GM12878 (cell line): Measurements from ENCODE around the gene MVB12B. TPM values are rescaled to one million over a fixed set of nuclear protein-coding genes. Genes with fewer than 3 reads are reported as not detected.

ENCODE experiments used
- ATAC-seq: fragments of 200-7000 bp; cut with Tn5 transposase; 3 replicates; pipeline ENCODE4 v1.9.1; 2020; ENCODE audit warnings: mild to moderate bottlenecking, moderate library complexity
- BruUV-seq: library from RNA; stranded (reverse); fragments of 400-500 nt; replicated peaks from 2 replicates; lab custom pipeline; 2021; lab: Mats Ljungman, UMichigan
- CTCF ChIA-PET: fragments of 300-600 bp; sonication (Branson Sonifier 250); formaldehyde crosslinking; extraction: SDS; loops from one replicate; lab custom pipeline; 2021; ENCODE audit warnings: inconsistent platforms; lab: Yijun Ruan, JAX
- POLR2A ChIA-PET: fragments of 350-600 bp; formaldehyde crosslinking; extraction: SDS; loops from one replicate; lab custom pipeline; 2021; ENCODE audit warnings: inconsistent platforms; lab: Charles Lee
- RAD21 ChIA-PET: fragments of 300-600 bp; sonication (Branson Sonifier 250); formaldehyde crosslinking; loops from one replicate; lab custom pipeline; 2023; ENCODE audit warnings: antibody characterized with exemption; ENCODE audit not compliant: unreplicated experiment; lab: Charles Lee
- SMC1A ChIA-PET: fragments of 300-600 bp; sonication (Branson Sonifier 250); formaldehyde crosslinking; loops from one replicate; lab custom pipeline; 2023; ENCODE audit not compliant: unreplicated experiment, uncharacterized antibody; lab: Charles Lee
- DNase-seq: peaks from one replicate; pipeline ENCODE4 v3.0.0-alpha.2; 2011; ENCODE audit warnings: low read depth, low spot score
- FAIRE-seq: peaks from 3 replicates; lab custom pipeline; 2011; peaks lifted over from hg19 to GRCh38; lab: Jason Lieb, UNC
- H2AFZ ChIP-seq: 2 replicates; pipeline ENCODE4 v1.6.0; 2011; ENCODE audit warnings: low read depth, low read length, control low read depth; ENCODE audit not compliant: control insufficient read depth
- H3K27ac ChIP-seq: 2 replicates; pipeline ENCODE4 v1.5.1; 2011; ENCODE audit warnings: control low read depth; ENCODE audit not compliant: control insufficient read depth, insufficient read depth
- H3K27me3 ChIP-seq, 2 experiments: replicated peaks in 1 of 2; 2 replicates each; pipeline versions ENCODE4 v1.6.0 to v1.6.1; 2011; ENCODE audit warnings: low read length in 1 of 2; ENCODE audit not compliant: control insufficient read depth in 2 of 2, insufficient read depth in 2 of 2
- H3K36me3 ChIP-seq, 2 experiments: 2 replicates each; pipeline ENCODE4 v1.5.1; 2011; ENCODE audit warnings: low read length in 1 of 2; ENCODE audit not compliant: control insufficient read depth in 2 of 2, insufficient read depth in 2 of 2
- H3K4me1 ChIP-seq: 2 replicates; pipeline ENCODE4 v1.6.1; 2011; ENCODE audit warnings: mild to moderate bottlenecking, low read length, moderate library complexity, mixed read lengths; ENCODE audit not compliant: control insufficient read depth, insufficient read depth
- H3K4me2 ChIP-seq: 2 replicates; pipeline ENCODE4 v1.6.0; 2011; ENCODE audit warnings: control low read depth; ENCODE audit not compliant: control insufficient read depth, insufficient read depth
- H3K4me3 ChIP-seq: fragments of 200-600 bp; sonication (generic); 2 replicates; pipeline ENCODE4 v1.5.1; 2016
- H3K79me2 ChIP-seq: 2 replicates; pipeline ENCODE4 v1.6.0; 2011; ENCODE audit warnings: low read length; ENCODE audit not compliant: control insufficient read depth, insufficient read depth
- H3K9ac ChIP-seq: 2 replicates; pipeline ENCODE4 v1.8.0; 2011; ENCODE audit warnings: low read length, control low read depth, mixed read lengths; ENCODE audit not compliant: control insufficient read depth, insufficient read depth
- H3K9me3 ChIP-seq: replicated peaks from 3 replicates; pipeline ENCODE4 v1.5.1; 2011; ENCODE audit warnings: mild to moderate bottlenecking, low read length; ENCODE audit not compliant: control insufficient read depth, insufficient read depth
- H4K20me1 ChIP-seq: 2 replicates; pipeline ENCODE4 v1.6.0; 2011; ENCODE audit not compliant: control insufficient read depth, insufficient read depth
- ASH2L ChIP-seq: fragments of 300-600, 200-600 bp; sonication (generic); IDR thresholded peaks from 2 replicates; pipeline ENCODE4 v1.6.1; 2017; ENCODE audit warnings: low read depth, mild to moderate bottlenecking, borderline replicate concordance
- BMI1 ChIP-seq: fragments of 450-650 bp; IDR thresholded peaks from 2 replicates; pipeline ENCODE4 v1.6.1; 2016; ENCODE audit warnings: mild to moderate bottlenecking, moderate library complexity, borderline replicate concordance
- CHD2 ChIP-seq: IDR thresholded peaks from 2 replicates; pipeline ENCODE4 v1.6.1; 2011; ENCODE audit warnings: low read depth, low read length, improper control_type of control experiment, borderline replicate concordance
- FOXM1 ChIP-seq: IDR thresholded peaks from 2 replicates; pipeline ENCODE4 v1.6.1; 2012; ENCODE audit warnings: low read depth, mild to moderate bottlenecking, inconsistent platforms, low read length, moderate library complexity
- SMAD1 ChIP-seq: fragments of 450-650 bp; IDR thresholded peaks from 2 replicates; pipeline ENCODE4 v1.6.1; 2018; ENCODE audit warnings: mild to moderate bottlenecking, low read depth; ENCODE audit not compliant: partially characterized antibody
- TBL1XR1 ChIP-seq: IDR thresholded peaks from 2 replicates; pipeline ENCODE4 v1.6.1; 2012; ENCODE audit warnings: low read depth, low read length, improper control_type of control experiment
- ZNF207 ChIP-seq: fragments of 450-650 bp; IDR thresholded peaks from 2 replicates; pipeline ENCODE4 v1.6.1; 2014; ENCODE audit warnings: antibody characterized with exemption, mild to moderate bottlenecking, borderline replicate concordance
- WGBS: methylation state at CpG from one replicate; pipeline ENCODE4 v1.1.6; 2016; ENCODE audit warnings: low lambda C conversion rate; ENCODE audit not compliant: insufficient replicate concordance, insufficient coverage; ENCODE audit errors: missing lambda C conversion rate; 5-methylcytosine and 5-hydroxymethylcytosine counted together
- in situ Hi-C: fragments of 300-500 bp; cut with MboI; formaldehyde crosslinking; loops from 9 replicates; pipeline ENCODE4 v1.14.3; 2018; ENCODE audit warnings: mixed read lengths
- intact Hi-C: fragments of 100-400 bp; cut with micrococcal nuclease; formaldehyde crosslinking; loops from one replicate; pipeline ENCODE4 v1.14.2; 2022; ENCODE audit not compliant: unreplicated experiment
- polyA plus RNA-seq, 11 experiments: library from polyadenylated mRNA; depleted of rRNA in 4 of 11; unstranded in 6 of 11; stranded (reverse) in 5 of 11; fragments of >200 nt; fragmentation: Nextera tagmentation in 4 of 11; fragmentation: Illumina TruSeq in 1 of 11; extraction: Ambion mirVana in 4 of 11; extraction: Trizol in 1 of 11; gene quantifications; 1 replicate in 1 of 11; 2 replicates in 10 of 11; pipeline versions ENCODE4 v1.2.1 to v1.2.3, GENCODE V29; 2011 to 2016; ENCODE audit warnings: inconsistent platforms in 2 of 11, missing spikeins in 2 of 11, low read depth in 1 of 11
- total RNA-seq, 4 experiments: library from RNA; depleted of rRNA in 3 of 4; stranded (reverse); fragments of >200 nt in 3 of 4; fragmentation: Illumina TruSeq in 1 of 4; extraction: Trizol in 1 of 4; gene quantifications; 2 replicates each; pipeline versions ENCODE4 v1.2.1 to v1.2.3, GENCODE V29; 2013 to 2021
- TF ChIP-seq, protein P1 (sequence below): fragments of 450-650 bp; IDR thresholded peaks from 2 replicates; pipeline ENCODE4 v1.6.1; 2016; ENCODE audit warnings: mild to moderate bottlenecking, moderate library complexity, borderline replicate concordance
- TF ChIP-seq, protein P2 (sequence below): fragments of 150-350 bp; IDR thresholded peaks from 2 replicates; pipeline ENCODE4 v1.6.1; 2014; ENCODE audit warnings: mild to moderate bottlenecking, low read depth, low read length

Gene MVB12B
- total and polyA plus RNA-seq, 10 of the 15 experiments (the other 5 are each of a cell fraction or from before 2014, with no cell fraction given), result 0.08 TPM; not detected in 9

DNA sequence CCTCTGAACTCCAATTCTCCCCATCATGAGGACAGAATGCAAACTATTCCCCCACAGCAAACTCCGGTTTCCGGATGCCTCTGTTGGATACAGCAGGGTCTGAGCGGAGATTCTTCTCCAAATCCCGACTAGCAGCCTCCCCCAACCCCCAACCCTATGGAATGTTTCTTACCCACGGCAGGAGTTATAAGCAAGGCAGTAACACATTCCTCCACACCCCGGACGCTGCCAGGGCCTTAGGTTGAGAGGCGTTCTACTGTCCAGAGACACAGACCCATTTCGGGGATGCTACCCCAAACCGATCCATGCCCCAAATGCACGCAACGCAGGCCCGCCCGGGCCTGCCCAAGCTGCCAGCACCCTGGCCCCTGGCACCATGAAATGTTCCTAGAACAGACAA, 201.5 kb downstream of the MVB12B start:
- intact Hi-C loops (no loop called here), in situ Hi-C loops (no loop called here)
- no peak for FAIRE-seq
- ChIA-PET SMC1A (no interaction called here), CTCF (no interaction called here), POLR2A (no interaction called here), RAD21 (no interaction called here)
- Histone ChIP-seq H2AFZ (no peak overlapping the region), H3K4me2 (no peak overlapping the region), H3K4me1 (no peaks in the 10 kb centered on the region), H3K27ac (no peak overlapping the region), H4K20me1 (no peaks in the 10 kb centered on the region; the same call in 1 of the 2 replicates), H3K9me3 (no peaks in the 10 kb centered on the region), H3K79me2 (no peaks in the 10 kb centered on the region), H3K9ac (no peak overlapping the region), H3K27me3 (peaks cover 6 to 11% of the 10 kb centered on the region in 2 experiments), H3K4me3 (no peak overlapping the region), H3K36me3 (no peaks in the 10 kb centered on the region)
- TF ChIP-seq, protein P1, sequence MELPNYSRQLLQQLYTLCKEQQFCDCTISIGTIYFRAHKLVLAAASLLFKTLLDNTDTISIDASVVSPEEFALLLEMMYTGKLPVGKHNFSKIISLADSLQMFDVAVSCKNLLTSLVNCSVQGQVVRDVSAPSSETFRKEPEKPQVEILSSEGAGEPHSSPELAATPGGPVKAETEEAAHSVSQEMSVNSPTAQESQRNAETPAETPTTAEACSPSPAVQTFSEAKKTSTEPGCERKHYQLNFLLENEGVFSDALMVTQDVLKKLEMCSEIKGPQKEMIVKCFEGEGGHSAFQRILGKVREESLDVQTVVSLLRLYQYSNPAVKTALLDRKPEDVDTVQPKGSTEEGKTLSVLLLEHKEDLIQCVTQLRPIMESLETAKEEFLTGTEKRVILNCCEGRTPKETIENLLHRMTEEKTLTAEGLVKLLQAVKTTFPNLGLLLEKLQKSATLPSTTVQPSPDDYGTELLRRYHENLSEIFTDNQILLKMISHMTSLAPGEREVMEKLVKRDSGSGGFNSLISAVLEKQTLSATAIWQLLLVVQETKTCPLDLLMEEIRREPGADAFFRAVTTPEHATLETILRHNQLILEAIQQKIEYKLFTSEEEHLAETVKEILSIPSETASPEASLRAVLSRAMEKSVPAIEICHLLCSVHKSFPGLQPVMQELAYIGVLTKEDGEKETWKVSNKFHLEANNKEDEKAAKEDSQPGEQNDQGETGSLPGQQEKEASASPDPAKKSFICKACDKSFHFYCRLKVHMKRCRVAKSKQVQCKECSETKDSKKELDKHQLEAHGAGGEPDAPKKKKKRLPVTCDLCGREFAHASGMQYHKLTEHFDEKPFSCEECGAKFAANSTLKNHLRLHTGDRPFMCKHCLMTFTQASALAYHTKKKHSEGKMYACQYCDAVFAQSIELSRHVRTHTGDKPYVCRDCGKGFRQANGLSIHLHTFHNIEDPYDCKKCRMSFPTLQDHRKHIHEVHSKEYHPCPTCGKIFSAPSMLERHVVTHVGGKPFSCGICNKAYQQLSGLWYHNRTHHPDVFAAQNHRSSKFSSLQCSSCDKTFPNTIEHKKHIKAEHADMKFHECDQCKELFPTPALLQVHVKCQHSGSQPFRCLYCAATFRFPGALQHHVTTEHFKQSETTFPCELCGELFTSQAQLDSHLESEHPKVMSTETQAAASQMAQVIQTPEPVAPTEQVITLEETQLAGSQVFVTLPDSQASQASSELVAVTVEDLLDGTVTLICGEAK, result no peak
- TF ChIP-seq CHD2, result no peak
- TF ChIP-seq ASH2L, result no peak
- no peak for TF ChIP-seq FOXM1
- TF ChIP-seq ZNF207, result no peak
- TF ChIP-seq, protein P2, sequence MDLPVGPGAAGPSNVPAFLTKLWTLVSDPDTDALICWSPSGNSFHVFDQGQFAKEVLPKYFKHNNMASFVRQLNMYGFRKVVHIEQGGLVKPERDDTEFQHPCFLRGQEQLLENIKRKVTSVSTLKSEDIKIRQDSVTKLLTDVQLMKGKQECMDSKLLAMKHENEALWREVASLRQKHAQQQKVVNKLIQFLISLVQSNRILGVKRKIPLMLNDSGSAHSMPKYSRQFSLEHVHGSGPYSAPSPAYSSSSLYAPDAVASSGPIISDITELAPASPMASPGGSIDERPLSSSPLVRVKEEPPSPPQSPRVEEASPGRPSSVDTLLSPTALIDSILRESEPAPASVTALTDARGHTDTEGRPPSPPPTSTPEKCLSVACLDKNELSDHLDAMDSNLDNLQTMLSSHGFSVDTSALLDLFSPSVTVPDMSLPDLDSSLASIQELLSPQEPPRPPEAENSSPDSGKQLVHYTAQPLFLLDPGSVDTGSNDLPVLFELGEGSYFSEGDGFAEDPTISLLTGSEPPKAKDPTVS, result no peak
- TF ChIP-seq SMAD1, result no peak
- no peak for TF ChIP-seq TBL1XR1
- TF ChIP-seq BMI1, result no peak
- WGBS, result 62% methylated on average over 14 of the region's 14 CpGs
- DNase-seq, result no peak
- no TSS peak for BruUV-seq
- ATAC-seq, result no peak
